Effector memory CD8-positive, alpha-beta T cell (primary cell): ENCODE data around the gene EXPH5.

ENCODE experiments used
- ATAC-seq: fragments of 150-1000 bp; cut with Tn5 transposase; replicated peaks from 2 replicates; pipeline ENCODE4 v1.10.0; 2021; ENCODE audit warnings: mild to moderate bottlenecking, moderate library complexity
- DNase-seq, 3 experiments: peaks; one replicate each; pipeline ENCODE4 v3.0.0; 2021
- H3K27ac Mint-ChIP-seq, 2 donors: one replicate each; pipeline ENCODE4 v1.8.0; 2022; ENCODE audit warnings: mild to moderate bottlenecking in 2 of 2, mixed read lengths in 2 of 2, moderate library complexity in 2 of 2
- H3K27me3 Mint-ChIP-seq, 2 donors: one replicate each; pipeline ENCODE4 v1.8.0; 2022; ENCODE audit warnings: mixed read lengths in 2 of 2
- H3K36me3 Mint-ChIP-seq: one replicate; pipeline ENCODE4 v1.8.0; 2022; ENCODE audit warnings: mild to moderate bottlenecking, moderate library complexity, mixed read lengths; ENCODE audit not compliant: insufficient read depth
- H3K4me1 Mint-ChIP-seq, 2 donors: one replicate each; pipeline ENCODE4 v1.8.0; 2022; ENCODE audit warnings: low read depth in 2 of 2, mixed read lengths in 2 of 2
- H3K4me3 Mint-ChIP-seq, 2 donors: one replicate each; pipeline ENCODE4 v1.8.0; 2022; ENCODE audit warnings: mild to moderate bottlenecking in 2 of 2, mixed read lengths in 2 of 2, moderate library complexity in 2 of 2
- H3K9me3 Mint-ChIP-seq, 2 donors: one replicate each; pipeline ENCODE4 v1.8.0; 2022; ENCODE audit warnings: mixed read lengths in 2 of 2

Gene EXPH5

GRCh38 chr11:108569896-108570295 lies 23.7 kb downstream of the EXPH5 start:
- Mint-ChIP-seq H3K27ac (no peak overlapping the region), H3K4me1 (no peaks in the 10 kb centered on the region), H3K4me3 (no peak overlapping the region)

GRCh38 chr11:108568195-108568858 lies 25.2 kb downstream of the EXPH5 start:
- H3K36me3 Mint-ChIP-seq: no peaks in the 10 kb centered on the region
- DNase-seq: no peak
- no peak overlapping the region for H3K27ac Mint-ChIP-seq
- H3K4me1 Mint-ChIP-seq: no peaks in the 10 kb centered on the region
- H3K4me3 Mint-ChIP-seq: no peak overlapping the region
- no peaks in the 10 kb centered on the region for H3K9me3 Mint-ChIP-seq
- H3K27me3 Mint-ChIP-seq: no peaks in the 10 kb centered on the region
- ATAC-seq: no peak

More at GRCh38 chr11:108569896-108570295, 23.7 kb downstream of the EXPH5 start:
- H3K9me3 Mint-ChIP-seq: no peaks in the 10 kb centered on the region
- no peak for DNase-seq
- ATAC-seq: no peak
- no peaks in the 10 kb centered on the region for H3K27me3 Mint-ChIP-seq
- no peaks in the 10 kb centered on the region for H3K36me3 Mint-ChIP-seq

GRCh38 chr11:108565653-108566052 lies 27.9 kb downstream of the EXPH5 start:
- Mint-ChIP-seq H3K36me3 (no peaks in the 10 kb centered on the region), H3K4me1 (no peaks in the 10 kb centered on the region), H3K27ac (no peak overlapping the region), H3K9me3 (no peaks in the 10 kb centered on the region), H3K4me3 (no peak overlapping the region), H3K27me3 (no peaks in the 10 kb centered on the region)
- DNase-seq (no peak), ATAC-seq (no peak)

GRCh38 chr11:108562746-108563581 lies 30.6 kb downstream of the EXPH5 start:
- DNase-seq (no peak), ATAC-seq (no peak)
- H3K4me1 Mint-ChIP-seq: peaks cover 6 to 9% of the 10 kb centered on the region in 2 donors
- H3K27ac Mint-ChIP-seq: no peak overlapping the region
- no peaks in the 10 kb centered on the region for H3K9me3 Mint-ChIP-seq
- no peak overlapping the region for H3K4me3 Mint-ChIP-seq
- no peaks in the 10 kb centered on the region for H3K36me3 Mint-ChIP-seq
- no peaks in the 10 kb centered on the region for H3K27me3 Mint-ChIP-seq

- no peaks in the 10 kb centered on the region for H3K36me3 Mint-ChIP-seq
- peaks cover 6 to 9% of the 10 kb centered on the region in 2 donors for H3K4me1 Mint-ChIP-seq
- H3K27ac Mint-ChIP-seq: no peak overlapping the region
- no peaks in the 10 kb centered on the region for H3K9me3 Mint-ChIP-seq
- no peaks in the 10 kb centered on the region for H3K27me3 Mint-ChIP-seq
- no peak overlapping the region for H3K4me3 Mint-ChIP-seq
- DNase-seq (no peak), ATAC-seq (no peak)
Measured at GRCh38 chr11:108561535-108561991, 32.0 kb downstream of the EXPH5 start.

- Mint-ChIP-seq H3K4me3 (no peak overlapping the region), H3K27me3 (no peaks in the 10 kb centered on the region), H3K4me1 (peaks cover 6 to 9% of the 10 kb centered on the region in 2 donors), H3K36me3 (no peaks in the 10 kb centered on the region), H3K27ac (no peak overlapping the region), H3K9me3 (no peaks in the 10 kb centered on the region)
- no peak for ATAC-seq
- DNase-seq: no peak
Measured at GRCh38 chr11:108559904-108560303, 33.7 kb downstream of the EXPH5 start.

GRCh38 chr11:108559340-108559739 lies 34.2 kb downstream of the EXPH5 start:
- Mint-ChIP-seq H3K9me3 (no peaks in the 10 kb centered on the region), H3K27me3 (no peaks in the 10 kb centered on the region), H3K27ac (no peak overlapping the region), H3K36me3 (no peaks in the 10 kb centered on the region), H3K4me3 (no peak overlapping the region), H3K4me1 (peaks cover 6 to 9% of the 10 kb centered on the region in 2 donors)
- DNase-seq (no peak), ATAC-seq (peak; percentile 74)

- H3K4me1 Mint-ChIP-seq: peaks cover 6 to 9% of the 10 kb centered on the region in 2 donors
- H3K36me3 Mint-ChIP-seq: no peaks in the 10 kb centered on the region
- H3K27ac Mint-ChIP-seq: no peak overlapping the region
- ATAC-seq (no peak), DNase-seq (no peak)
- H3K27me3 Mint-ChIP-seq: no peaks in the 10 kb centered on the region
- H3K9me3 Mint-ChIP-seq: no peaks in the 10 kb centered on the region
- no peak overlapping the region for H3K4me3 Mint-ChIP-seq
Measured at GRCh38 chr11:108558222-108558621, 35.3 kb downstream of the EXPH5 start.

- H3K4me1 Mint-ChIP-seq: peaks cover 6 to 9% of the 10 kb centered on the region in 2 donors
- H3K27ac Mint-ChIP-seq: no peak overlapping the region
- H3K27me3 Mint-ChIP-seq: peaks cover 0 to 13% of the 10 kb centered on the region in 2 donors
- ATAC-seq: no peak
- H3K4me3 Mint-ChIP-seq: no peak overlapping the region
- H3K9me3 Mint-ChIP-seq: no peaks in the 10 kb centered on the region
- no peaks in the 10 kb centered on the region for H3K36me3 Mint-ChIP-seq
- DNase-seq: no peak
Measured at GRCh38 chr11:108556019-108556418, 37.5 kb downstream of the EXPH5 start.

GRCh38 chr11:108551651-108552462 lies 41.7 kb downstream of the EXPH5 start:
- H3K27me3 Mint-ChIP-seq: peaks cover 0 to 26% of the 10 kb centered on the region in 2 donors
- H3K9me3 Mint-ChIP-seq: no peaks in the 10 kb centered on the region
- no peaks in the 10 kb centered on the region for H3K4me1 Mint-ChIP-seq
- H3K4me3 Mint-ChIP-seq: no peak overlapping the region
- H3K36me3 Mint-ChIP-seq: no peaks in the 10 kb centered on the region
- H3K27ac Mint-ChIP-seq: no peak overlapping the region
- ATAC-seq: no peak
- DNase-seq: no peak

- ATAC-seq: no peak
- Mint-ChIP-seq H3K27me3 (peaks cover 0 to 26% of the 10 kb centered on the region in 2 donors), H3K36me3 (no peaks in the 10 kb centered on the region), H3K4me1 (no peaks in the 10 kb centered on the region), H3K4me3 (no peak overlapping the region), H3K9me3 (no peaks in the 10 kb centered on the region), H3K27ac (no peak overlapping the region)
- DNase-seq: no peak
Measured at GRCh38 chr11:108549319-108549885, 44.2 kb downstream of the EXPH5 start.

GRCh38 chr11:108545909-108546501 lies 47.6 kb downstream of the EXPH5 start:
- H3K27me3 Mint-ChIP-seq: peaks cover 0 to 13% of the 10 kb centered on the region in 2 donors
- ATAC-seq: no peak
- H3K9me3 Mint-ChIP-seq: no peaks in the 10 kb centered on the region

More at GRCh38 chr11:108545909-108546501, 47.6 kb downstream of the EXPH5 start:
- Mint-ChIP-seq H3K4me3 (no peak overlapping the region), H3K27ac (no peak overlapping the region), H3K4me1 (no peaks in the 10 kb centered on the region), H3K36me3 (no peaks in the 10 kb centered on the region)
- DNase-seq: no peak
